ENCODE data around the gene MMP24.

GRCh38 chr20:35285806-35286076 is 59.3 kb downstream of the MMP24 start:
- TF ChIP-seq CTCF (conservative IDR thresholded peaks at IDR 0.05; ENCODE audit: low read depth, low read length) (no peak), EZH2 (IDR thresholded peaks at IDR 0.05; ENCODE audit: low read length, unreplicated experiment) (no peak), EZH2phosphoT487 (IDR thresholded peaks at IDR 0.05; ENCODE audit: borderline replicate concordance, low read length) (no peak)

Measured in PC-3 (cell line).